Endothelial cell of umbilical vein (primary cell): ENCODE data around the gene TMEM182. TPM values are rescaled to one million over a fixed set of nuclear protein-coding genes. Genes with fewer than 3 reads are reported as not detected.

ENCODE experiments used
- BruUV-seq: library from RNA; stranded (reverse); fragments of 400-500 nt; replicated peaks from 2 replicates; lab custom pipeline; 2021; lab: Mats Ljungman, UMichigan
- CTCF ChIA-PET: fragments of 300-600, 350-600 bp; sonication (Branson Sonifier 250); formaldehyde crosslinking; loops from one replicate; lab custom pipeline; 2021; ENCODE audit warnings: antibody characterized with exemption, inconsistent platforms; lab: Charles Lee
- POLR2A ChIA-PET: fragments of 300-600, 350-600 bp; sonication (Branson Sonifier 250); formaldehyde crosslinking; loops from one replicate; lab custom pipeline; 2021; ENCODE audit warnings: antibody characterized with exemption, inconsistent platforms; lab: Charles Lee
- DNase-seq: peaks from one replicate; pipeline ENCODE4 v3.0.0-alpha.2; 2011; ENCODE audit warnings: low read depth, low spot score
- FAIRE-seq: peaks from 2 replicates; lab custom pipeline; 2011; peaks lifted over from hg19 to GRCh38; lab: Jason Lieb, UNC
- H2AFZ ChIP-seq: 2 replicates; pipeline ENCODE4 v1.6.0; 2012; ENCODE audit warnings: low read depth, low read length, control low read depth, inconsistent platforms
- H3K27ac ChIP-seq: 2 replicates; pipeline ENCODE4 v1.5.1; 2011; ENCODE audit warnings: low read depth, mild to moderate bottlenecking, control low read depth, low read length, moderate library complexity; ENCODE audit not compliant: insufficient read depth
- H3K27me3 ChIP-seq, 2 experiments: 2 replicates each; pipeline versions ENCODE4 v1.6.0 to v1.6.1; 2011; ENCODE audit warnings: low read length in 2 of 2, mixed read lengths in 1 of 2; ENCODE audit not compliant: control insufficient read depth in 2 of 2, insufficient read depth in 2 of 2
- H3K36me3 ChIP-seq, 2 experiments: 2 replicates in 1 of 2; 3 replicates in 1 of 2; pipeline ENCODE4 v1.5.1; 2011; ENCODE audit warnings: low read length in 2 of 2, mild to moderate bottlenecking in 1 of 2, moderate library complexity in 1 of 2; ENCODE audit not compliant: control insufficient read depth in 2 of 2, insufficient read depth in 2 of 2; ENCODE audit errors: extremely low read depth in 1 of 2
- H3K4me1 ChIP-seq: 3 replicates; pipeline ENCODE4 v1.5.1; 2011; ENCODE audit warnings: mild to moderate bottlenecking, low read length; ENCODE audit not compliant: control insufficient read depth, insufficient read depth; ENCODE audit errors: extremely low read depth
- H3K4me2 ChIP-seq: 2 replicates; pipeline ENCODE4 v1.6.1; 2011; ENCODE audit warnings: low read length, control low read depth, mixed read lengths; ENCODE audit not compliant: insufficient read depth
- H3K4me3 ChIP-seq, 3 experiments: fragments of 200-600 bp in 1 of 3; sonication (generic), shearing (Covaris generic) in 1 of 3; replicated peaks in 1 of 3; 2 replicates each; pipeline ENCODE4 v1.5.1; 2011 to 2016; ENCODE audit warnings: control low read depth in 3 of 3, low read length in 3 of 3, mild to moderate bottlenecking in 2 of 3, inconsistent platforms in 1 of 3, low read depth in 1 of 3, moderate library complexity in 1 of 3; ENCODE audit not compliant: insufficient read depth in 1 of 3
- H3K79me2 ChIP-seq: 2 replicates; pipeline ENCODE4 v1.6.0; 2012; ENCODE audit warnings: low read length, inconsistent platforms; ENCODE audit not compliant: control insufficient read depth, insufficient read depth
- H3K9ac ChIP-seq: replicated peaks from 2 replicates; pipeline ENCODE3; 2011; ENCODE audit warnings: low read length, control low read depth; ENCODE audit not compliant: insufficient read depth; ENCODE audit errors: extremely low read depth
- H3K9me1 ChIP-seq: replicated peaks from 3 replicates; pipeline ENCODE4 v1.6.0; 2011; ENCODE audit warnings: mild to moderate bottlenecking, low read length; ENCODE audit not compliant: control insufficient read depth, insufficient read depth; ENCODE audit errors: extremely low read depth
- H3K9me3 ChIP-seq: replicated peaks from 2 replicates; pipeline ENCODE4 v1.5.1; 2012; ENCODE audit warnings: low read length, inconsistent platforms; ENCODE audit not compliant: control insufficient read depth, insufficient read depth
- H4K20me1 ChIP-seq: replicated peaks from 2 replicates; pipeline ENCODE3; 2011; ENCODE audit warnings: mild to moderate bottlenecking, low read length; ENCODE audit not compliant: control insufficient read depth, insufficient read depth; ENCODE audit errors: extremely low read depth
- CTCF ChIP-seq, 2 donors: IDR thresholded peaks; 1 replicate in 1 of 2; 2 replicates in 1 of 2; pipeline ENCODE4 v1.5.1; 2011; ENCODE audit warnings: low read length in 2 of 2, mild to moderate bottlenecking in 2 of 2, moderate library complexity in 2 of 2, control low read depth in 1 of 2, inconsistent platforms in 1 of 2, low read depth in 1 of 2; ENCODE audit not compliant: insufficient read depth in 1 of 2; ENCODE audit errors: extremely low read depth in 1 of 2
- EZH2 ChIP-seq: IDR thresholded peaks from 2 replicates; pipeline ENCODE4 v1.6.1; 2012; ENCODE audit warnings: borderline replicate concordance, low read depth, mild to moderate bottlenecking, moderate library complexity, low read length, inconsistent platforms; ENCODE audit not compliant: severe bottlenecking
- FOS ChIP-seq: IDR thresholded peaks from 2 replicates; pipeline ENCODE4 v1.6.1; 2011; ENCODE audit warnings: mild to moderate bottlenecking, low read length, moderate library complexity, borderline replicate concordance; ENCODE audit not compliant: insufficient read depth
- GATA2 ChIP-seq: IDR thresholded peaks from 2 replicates; pipeline ENCODE4 v1.7.0; 2011; ENCODE audit warnings: low read depth, mild to moderate bottlenecking, moderate library complexity, mixed read lengths, low read length; ENCODE audit not compliant: insufficient read length, insufficient read depth
- JUN ChIP-seq: IDR thresholded peaks from 2 replicates; pipeline ENCODE4 v1.6.1; 2011; ENCODE audit warnings: borderline replicate concordance, low read depth; ENCODE audit not compliant: insufficient read length, insufficient read depth
- MYC ChIP-seq: IDR thresholded peaks from one replicate; pipeline ENCODE4 v1.6.1; 2011; ENCODE audit warnings: mild to moderate bottlenecking, low read depth, low read length
- POLR2A ChIP-seq: IDR thresholded peaks from 2 replicates; pipeline ENCODE4 v1.6.1; 2012; ENCODE audit warnings: low read depth, mild to moderate bottlenecking, control low read depth, low read length
- POLR2AphosphoS5 ChIP-seq: IDR thresholded peaks from 2 replicates; pipeline ENCODE4 v1.6.1; 2012; ENCODE audit warnings: low read depth, mild to moderate bottlenecking, control low read depth, low read length, moderate library complexity; ENCODE audit not compliant: insufficient read depth
- dilution Hi-C: fragments of 300-500 bp; cut with MboI; formaldehyde crosslinking; loops from one replicate; pipeline ENCODE4 v1.15.0; 2019; ENCODE audit warnings: low sequenced_read_pairs; ENCODE audit not compliant: extremely low pct_ligation_motif_present
- intact Hi-C: fragments of 100-400 bp; cut with micrococcal nuclease; formaldehyde crosslinking; loops from one replicate; pipeline ENCODE4 v1.10.0; 2022
- polyA plus RNA-seq, 4 experiments: library from polyadenylated mRNA; depleted of rRNA in 3 of 4; stranded (reverse) in 3 of 4; unstranded in 1 of 4; fragments of >200 nt; gene quantifications; 2 replicates each; pipeline versions ENCODE4 v1.2.1 to v1.2.3, GENCODE V29; 2011 to 2012; ENCODE audit warnings: missing spikeins in 1 of 4
- total RNA-seq: library from RNA; stranded (reverse); gene quantifications from 2 replicates; pipeline ENCODE4 v1.2.3, GENCODE V29; 2021
- TF ChIP-seq, protein P1 (sequence below): IDR thresholded peaks from 2 replicates; pipeline ENCODE4 v1.6.1; 2011; ENCODE audit not compliant: insufficient read depth, insufficient read length

Gene TMEM182
- total and polyA plus RNA-seq, 2 donors (not counting 3 experiments of a cell fraction or from before 2014, with no cell fraction given) = 0.69 to 0.95 TPM

DNA sequence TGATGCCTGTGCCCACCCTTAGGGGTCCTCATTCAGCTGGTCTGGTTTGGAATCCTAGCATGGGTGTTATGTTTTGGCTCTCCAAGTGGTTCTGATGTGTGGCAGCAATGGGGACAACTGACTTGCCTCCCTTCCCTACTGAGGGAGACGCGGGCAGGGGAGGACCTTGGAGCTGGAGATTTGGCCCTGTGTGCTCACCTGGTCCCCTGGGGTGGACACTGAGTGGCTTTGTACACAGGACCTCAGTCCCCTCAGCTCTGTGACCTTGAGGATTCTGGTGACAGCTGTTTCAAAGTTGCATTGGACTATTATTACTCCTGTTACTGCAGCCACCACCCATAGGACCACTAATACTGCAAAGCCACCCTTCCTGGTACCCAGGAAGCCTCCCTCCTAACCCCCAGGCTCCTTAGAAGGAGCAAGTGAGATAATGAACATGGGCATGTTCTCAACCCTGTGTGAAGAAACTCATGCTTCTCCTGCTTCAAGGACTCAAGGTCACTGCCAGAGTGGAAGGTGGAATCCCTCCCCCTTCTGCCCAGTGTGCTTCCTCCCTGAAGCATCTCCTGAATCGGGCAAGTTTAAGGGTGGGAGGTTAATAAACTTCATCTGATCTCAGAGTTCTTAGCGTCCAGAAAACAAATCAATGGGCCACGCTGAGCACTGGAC is 26.5 kb downstream of the TMEM182 start:
- Histone ChIP-seq H3K4me2 (no peak overlapping the region), H4K20me1 (no peaks in the 10 kb centered on the region), H3K36me3 (no peaks in the 10 kb centered on the region), H3K9ac (no peak overlapping the region), H2AFZ (no peak overlapping the region), H3K27me3 (no peaks in the 10 kb centered on the region), H3K9me3 (no peaks in the 10 kb centered on the region), H3K4me1 (no peaks in the 10 kb centered on the region), H3K4me3 (no peak overlapping the region), H3K27ac (no peak overlapping the region), H3K79me2 (no peaks in the 10 kb centered on the region), H3K9me1 (no peaks in the 10 kb centered on the region)
- TF ChIP-seq FOS = no peak
- TF ChIP-seq EZH2 = no peak
- TF ChIP-seq POLR2A = no peak
- TF ChIP-seq JUN = no peak
- no peak for TF ChIP-seq GATA2
- no peak for TF ChIP-seq POLR2AphosphoS5
- no peak for TF ChIP-seq MYC
- TF ChIP-seq, protein P1, sequence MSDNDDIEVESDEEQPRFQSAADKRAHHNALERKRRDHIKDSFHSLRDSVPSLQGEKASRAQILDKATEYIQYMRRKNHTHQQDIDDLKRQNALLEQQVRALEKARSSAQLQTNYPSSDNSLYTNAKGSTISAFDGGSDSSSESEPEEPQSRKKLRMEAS = no peak
- TF ChIP-seq CTCF (IDR thresholded peaks at IDR 0.05; ENCODE audit: extremely low read depth in 1 of 2, insufficient read depth in 1 of 2, low read depth in 1 of 2, low read length in 2 of 2) = no peak
- no TSS peak for BruUV-seq
- FAIRE-seq (no peak), DNase-seq (no peak)
- intact Hi-C loops = no loop called here
- dilution Hi-C loops = no loop called here
- ChIA-PET CTCF (interaction anchor here (1.1 kb wide), 1 partner anchor 35 kb away, joined by 4 read pairs; no protein-coding TSS in a partner anchor), POLR2A (no interaction called here)
